ENCODE data around the gene SPINT1. TPM values are rescaled to one million over a fixed set of nuclear protein-coding genes. Genes with fewer than 3 reads are reported as not detected.

Gene SPINT1
- total RNA-seq, 1 donor = 60.3 TPM

- no peak for DNase-seq (ENCODE audit: low read depth in 2 of 3, low spot score in 2 of 3)
Measured at GRCh38 chr15:40891138-40891537, 47.3 kb downstream of the SPINT1 start.

GRCh38 chr15:40891810-40892446 lies 48.1 kb downstream of the SPINT1 start:
- peak in 1 of 3 donors; percentile 66 for DNase-seq (ENCODE audit: low read depth in 2 of 3, low spot score in 2 of 3)

- no peak for DNase-seq (ENCODE audit: low read depth in 2 of 3, low spot score in 2 of 3)
Measured at GRCh38 chr15:40892447-40893012, 48.7 kb downstream of the SPINT1 start.

GRCh38 chr15:40893019-40893670 lies 49.3 kb downstream of the SPINT1 start:
- DNase-seq (ENCODE audit: low read depth in 2 of 3, low spot score in 2 of 3) = no peak

GRCh38 chr15:40893733-40894680 lies 50.2 kb downstream of the SPINT1 start, which contains the start of gene VPS18:
TSS of gene VPS18 (plus strand) at chr15:40894450. CDS start at chr15:40894769, 319 bp downstream.
- DNase-seq (ENCODE audit: low read depth in 2 of 3, low spot score in 2 of 3) = peak; percentile 95 to 97 (median 97)

- DNase-seq (ENCODE audit: low read depth in 2 of 3, low spot score in 2 of 3) = peak in 2 of 3 donors; percentile 78 to 90
Measured at GRCh38 chr15:40894681-40895448, 51.0 kb downstream of the SPINT1 start.

- no peak for DNase-seq (ENCODE audit: low read depth in 2 of 3, low spot score in 2 of 3)
Measured at GRCh38 chr15:40899536-40900207, 55.8 kb downstream of the SPINT1 start.

- DNase-seq (ENCODE audit: low read depth in 2 of 3, low spot score in 2 of 3) = no peak
Measured at GRCh38 chr15:40900256-40901052, 56.6 kb downstream of the SPINT1 start.

- DNase-seq (ENCODE audit: low read depth in 2 of 3, low spot score in 2 of 3) = no peak
Measured at GRCh38 chr15:40901053-40901443, 57.2 kb downstream of the SPINT1 start.

GRCh38 chr15:40902605-40903561 lies 59.0 kb downstream of the SPINT1 start:
- DNase-seq (ENCODE audit: low read depth in 2 of 3, low spot score in 2 of 3) = peak in 1 of 3 donors; percentile 64

GRCh38 chr15:40904552-40905201 lies 60.8 kb downstream of the SPINT1 start:
- no peak for DNase-seq (ENCODE audit: low read depth in 2 of 3, low spot score in 2 of 3)

- peak in 2 of 3 donors; percentile 89 to 92 for DNase-seq (ENCODE audit: low read depth in 2 of 3, low spot score in 2 of 3)
Measured at GRCh38 chr15:40906091-40906990, 62.5 kb downstream of the SPINT1 start.

- peak in 1 of 3 donors; percentile 85 for DNase-seq (ENCODE audit: low read depth in 2 of 3, low spot score in 2 of 3)
Measured at GRCh38 chr15:40906991-40907802, 63.3 kb downstream of the SPINT1 start.
